SU-DHL-6 (cell line): ENCODE results near the gene BLACAT1.

Source experiments
- EZH2phosphoT487 ChIP-seq: fragments of 200-600 bp; sonication (generic), shearing (Covaris generic); conservative IDR thresholded peaks from 2 replicates; pipeline ENCODE4 v1.6.1; 2018; ENCODE audit warnings: mild to moderate bottlenecking, antibody characterized with exemption, low read length, moderate library complexity, mixed read lengths
- TF ChIP-seq, protein P1 (sequence below): fragments of 200-600 bp; sonication (generic); IDR thresholded peaks from one replicate; pipeline ENCODE4 v1.5.1; 2017; ENCODE audit warnings: antibody characterized with exemption, mild to moderate bottlenecking, low read length, moderate library complexity; ENCODE audit not compliant: insufficient read depth, poor library complexity, severe bottlenecking

DNA sequence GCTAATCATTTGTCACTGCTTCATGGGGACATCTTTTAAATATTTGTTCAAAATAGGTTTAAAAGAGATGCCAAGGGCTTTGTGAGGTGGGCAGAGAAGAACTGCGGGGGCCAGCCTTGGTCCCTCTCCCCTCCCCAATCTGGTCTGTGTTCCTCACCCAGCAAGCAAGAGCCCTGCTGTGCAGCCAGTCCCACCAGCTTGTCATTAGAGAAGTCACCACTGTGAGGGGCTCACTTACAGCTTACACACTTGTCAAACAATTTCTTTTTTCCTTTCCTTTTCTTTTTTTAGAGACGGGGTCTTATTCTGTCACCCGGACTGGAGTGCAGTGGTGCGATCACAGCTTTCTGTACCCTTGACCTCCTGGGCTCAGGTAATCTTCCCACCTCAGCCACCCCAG, 38.3 kb upstream of the BLACAT1 start:
- TF ChIP-seq, protein P1, sequence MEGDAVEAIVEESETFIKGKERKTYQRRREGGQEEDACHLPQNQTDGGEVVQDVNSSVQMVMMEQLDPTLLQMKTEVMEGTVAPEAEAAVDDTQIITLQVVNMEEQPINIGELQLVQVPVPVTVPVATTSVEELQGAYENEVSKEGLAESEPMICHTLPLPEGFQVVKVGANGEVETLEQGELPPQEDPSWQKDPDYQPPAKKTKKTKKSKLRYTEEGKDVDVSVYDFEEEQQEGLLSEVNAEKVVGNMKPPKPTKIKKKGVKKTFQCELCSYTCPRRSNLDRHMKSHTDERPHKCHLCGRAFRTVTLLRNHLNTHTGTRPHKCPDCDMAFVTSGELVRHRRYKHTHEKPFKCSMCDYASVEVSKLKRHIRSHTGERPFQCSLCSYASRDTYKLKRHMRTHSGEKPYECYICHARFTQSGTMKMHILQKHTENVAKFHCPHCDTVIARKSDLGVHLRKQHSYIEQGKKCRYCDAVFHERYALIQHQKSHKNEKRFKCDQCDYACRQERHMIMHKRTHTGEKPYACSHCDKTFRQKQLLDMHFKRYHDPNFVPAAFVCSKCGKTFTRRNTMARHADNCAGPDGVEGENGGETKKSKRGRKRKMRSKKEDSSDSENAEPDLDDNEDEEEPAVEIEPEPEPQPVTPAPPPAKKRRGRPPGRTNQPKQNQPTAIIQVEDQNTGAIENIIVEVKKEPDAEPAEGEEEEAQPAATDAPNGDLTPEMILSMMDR, result no peak
- no peak for TF ChIP-seq EZH2phosphoT487
